GM23338 (cell line): ENCODE data around the gene RABGAP1L. TPM values are rescaled to one million over a fixed set of nuclear protein-coding genes. Genes with fewer than 3 reads are reported as not detected.

ENCODE experiments used
- ATAC-seq: fragments of 200-7000 bp; cut with Tn5 transposase; 3 replicates; pipeline ENCODE4 v1.9.1; 2020
- DNase-seq: peaks from one replicate; pipeline ENCODE4 v3.0.0-alpha.2; 2015; ENCODE audit warnings: low spot score
- H2AFZ ChIP-seq: fragments of 200-600 bp; sonication (generic); 2 replicates; pipeline ENCODE4 v1.8.0; 2016; ENCODE audit warnings: antibody characterized with exemption, mild to moderate bottlenecking, moderate library complexity
- H3F3A ChIP-seq: fragments of 200-600 bp; sonication (generic); replicated peaks from 2 replicates; pipeline ENCODE4 v1.8.0; 2017; ENCODE audit warnings: antibody characterized with exemption, mixed run types, low read depth
- H3K27ac ChIP-seq: fragments of 200-600 bp; sonication (generic); 2 replicates; pipeline ENCODE4 v1.6.1; 2016; ENCODE audit warnings: low read depth
- H3K27me3 ChIP-seq: fragments of 200-600 bp; sonication (generic); 2 replicates; pipeline ENCODE4 v1.8.0; 2016; ENCODE audit warnings: mild to moderate bottlenecking, mixed run types, moderate library complexity; ENCODE audit not compliant: insufficient read depth
- H3K36me3 ChIP-seq: fragments of 200-600 bp; sonication (generic); 2 replicates; pipeline ENCODE4 v1.8.0; 2016; ENCODE audit warnings: mild to moderate bottlenecking; ENCODE audit not compliant: insufficient read depth
- H3K4me1 ChIP-seq: fragments of 200-600 bp; sonication (generic); 2 replicates; pipeline ENCODE4 v1.8.0; 2016; ENCODE audit warnings: mild to moderate bottlenecking, moderate library complexity; ENCODE audit not compliant: insufficient read depth
- H3K4me2 ChIP-seq: fragments of 200-600 bp; sonication (generic); 2 replicates; pipeline ENCODE4 v1.7.1; 2017; ENCODE audit warnings: mixed run types
- H3K4me3 ChIP-seq: fragments of 200-600 bp; sonication (generic); 2 replicates; pipeline ENCODE4 v1.6.1; 2016; ENCODE audit warnings: mixed run types
- H3K79me2 ChIP-seq: fragments of 200-600 bp; sonication (generic); replicated peaks from 2 replicates; pipeline ENCODE4 v1.8.0; 2017; ENCODE audit warnings: mild to moderate bottlenecking; ENCODE audit not compliant: insufficient read depth
- H3K9me2 ChIP-seq: fragments of 200-600 bp; sonication (generic); 2 replicates; pipeline ENCODE4 v1.8.0; 2017; ENCODE audit not compliant: insufficient read depth
- H4K20me1 ChIP-seq: fragments of 200-600 bp; sonication (generic); replicated peaks from 2 replicates; pipeline ENCODE4 v1.8.0; 2017; ENCODE audit warnings: mild to moderate bottlenecking; ENCODE audit not compliant: insufficient read depth
- H3K27ac Mint-ChIP-seq: 2 replicates; pipeline ENCODE4 v1.8.0; 2020; ENCODE audit warnings: inconsistent platforms, mild to moderate bottlenecking, moderate library complexity, mixed read lengths
- H3K27me3 Mint-ChIP-seq: 3 replicates; pipeline ENCODE4 v1.8.0; 2022; ENCODE audit warnings: low read depth, mild to moderate bottlenecking, moderate library complexity, mixed read lengths, inconsistent platforms; ENCODE audit not compliant: insufficient read depth, poor library complexity
- H3K36me3 Mint-ChIP-seq: 3 replicates; pipeline ENCODE4 v1.8.0; 2021; ENCODE audit warnings: low read depth, mild to moderate bottlenecking, inconsistent platforms, moderate library complexity, mixed read lengths
- H3K4me1 Mint-ChIP-seq: 3 replicates; pipeline ENCODE4 v1.8.0; 2020; ENCODE audit warnings: mild to moderate bottlenecking, inconsistent platforms, mixed read lengths
- H3K4me3 Mint-ChIP-seq: 3 replicates; pipeline ENCODE4 v1.8.0; 2021; ENCODE audit warnings: moderate library complexity, mild to moderate bottlenecking, inconsistent platforms, mixed read lengths
- H3K9me3 Mint-ChIP-seq: 3 replicates; pipeline ENCODE4 v1.8.0; 2020; ENCODE audit warnings: moderate library complexity, mild to moderate bottlenecking, inconsistent platforms, mixed read lengths
- CREB1 ChIP-seq: fragments of 250-450 bp; sonication (Bioruptor Pico); IDR thresholded peaks from 2 replicates; pipeline ENCODE4 v1.5.0; 2020; ENCODE audit warnings: low read depth, mild to moderate bottlenecking, moderate library complexity
- CTCF ChIP-seq, 2 experiments: fragments of 200-600 bp in 1 of 2; sonication (generic) in 1 of 2; conservative IDR thresholded peaks; 2 replicates each; pipeline versions ENCODE4 v1.5.1 to v1.6.1; 2016 to 2017; ENCODE audit warnings: antibody characterized with exemption in 2 of 2, low read depth in 2 of 2, mild to moderate bottlenecking in 2 of 2, moderate library complexity in 1 of 2
- ETS1 ChIP-seq: IDR thresholded peaks from 2 replicates; pipeline ENCODE4 v1.6.1; 2016; ENCODE audit warnings: antibody characterized with exemption
- EZH2 ChIP-seq: fragments of 200-600 bp; sonication (generic); IDR thresholded peaks from one replicate; pipeline ENCODE4 v1.8.0; 2017; ENCODE audit warnings: antibody characterized with exemption, mild to moderate bottlenecking, low read depth; ENCODE audit not compliant: unreplicated experiment
- EZH2phosphoT487 ChIP-seq: fragments of 200-600 bp; sonication (generic); IDR thresholded peaks from one replicate; pipeline ENCODE4 v1.8.1; 2018; ENCODE audit warnings: antibody characterized with exemption; ENCODE audit not compliant: unreplicated experiment
- JUNB ChIP-seq: IDR thresholded peaks from one replicate; pipeline ENCODE4 v1.6.1; 2016; ENCODE audit warnings: antibody characterized with exemption; ENCODE audit not compliant: unreplicated experiment
- NANOG ChIP-seq: IDR thresholded peaks from 2 replicates; pipeline ENCODE4 v1.6.1; 2016; ENCODE audit warnings: antibody characterized with exemption, borderline replicate concordance
- POLR2AphosphoS5 ChIP-seq: IDR thresholded peaks from 2 replicates; pipeline ENCODE4 v1.6.1; 2016; ENCODE audit warnings: antibody characterized with exemption, low read depth
- REST ChIP-seq: IDR thresholded peaks from one replicate; pipeline ENCODE4 v1.6.1; 2018; ENCODE audit warnings: antibody characterized with exemption; ENCODE audit not compliant: unreplicated experiment
- STAT1 ChIP-seq: IDR thresholded peaks from one replicate; pipeline ENCODE4 v1.6.1; 2016; ENCODE audit warnings: antibody characterized with exemption; ENCODE audit not compliant: unreplicated experiment
- ZNF114 ChIP-seq: fragments of 250-450 bp; sonication (Bioruptor Pico); IDR thresholded peaks from 2 replicates; pipeline ENCODE4 v1.5.0; 2020; ENCODE audit warnings: mild to moderate bottlenecking, moderate library complexity
- ZNF331 ChIP-seq: fragments of 250-450 bp; sonication (Bioruptor Pico); IDR thresholded peaks from 2 replicates; pipeline ENCODE4 v1.5.0; 2020; ENCODE audit warnings: low read depth, mild to moderate bottlenecking, moderate library complexity
- ZNF462 ChIP-seq: fragments of 250-450 bp; sonication (Bioruptor Pico); IDR thresholded peaks from 2 replicates; pipeline ENCODE4 v1.5.0; 2020; ENCODE audit warnings: mild to moderate bottlenecking, moderate library complexity
- polyA plus RNA-seq: library from polyadenylated mRNA; unstranded; fragments of >200 nt; fragmentation: Nextera tagmentation; extraction: Ambion mirVana; gene quantifications from 2 replicates; pipeline ENCODE4 v1.2.1, GENCODE V29; 2016
- total RNA-seq: library from RNA; depleted of rRNA; stranded (reverse); fragments of >200 nt; shearing (Covaris generic); gene quantifications from 2 replicates; pipeline ENCODE4 v1.2.3, GENCODE V29; 2014

Gene RABGAP1L
- total and polyA plus RNA-seq, 2 experiments from 2014 or later = 83.2 to 136 TPM

GRCh38 chr1:174656409-174657059, 497.2 kb downstream of the RABGAP1L start:
- TF ChIP-seq STAT1 = no peak
- no peak for TF ChIP-seq POLR2AphosphoS5
- TF ChIP-seq CTCF (conservative IDR thresholded peaks at IDR 0.05; ENCODE audit: low read depth in 2 of 2) = no peak
- TF ChIP-seq CREB1 (CRISPR knock-in tag) = no peak
- no peak for TF ChIP-seq ZNF331 (CRISPR knock-in tag)
- no peak for TF ChIP-seq EZH2
- TF ChIP-seq ZNF462 (CRISPR knock-in tag) = no peak
- TF ChIP-seq NANOG = no peak
- no peak for TF ChIP-seq REST
- TF ChIP-seq ETS1 = no peak
- no peak for TF ChIP-seq EZH2phosphoT487
- no peak for TF ChIP-seq JUNB
- TF ChIP-seq ZNF114 (CRISPR knock-in tag) = no peak
- Mint-ChIP-seq H3K27me3 (peaks cover 3% of the 10 kb centered on the region), H3K27ac (no peak overlapping the region), H3K36me3 (peaks cover 5% of the 10 kb centered on the region; the same call in 1 of the 3 replicates), H3K9me3 (0 out of 3 replicates have a peak, but pooled peaks cover 4% of the 10 kb centered on the region), H3K4me3 (no peak overlapping the region), H3K4me1 (peaks cover 8% of the 10 kb centered on the region; the same call in 1 of the 3 replicates)
- H3K27ac ChIP-seq = no peak overlapping the region
- H3K4me3 ChIP-seq = no peak overlapping the region
- no peaks in the 10 kb centered on the region for H3K27me3 ChIP-seq
- H3K79me2 ChIP-seq = no peaks in the 10 kb centered on the region
- H3K36me3 ChIP-seq = no peaks in the 10 kb centered on the region
- H3K4me1 ChIP-seq = no peaks in the 10 kb centered on the region
- H4K20me1 ChIP-seq = no peaks in the 10 kb centered on the region
- DNase-seq (no peak), ATAC-seq (no peak)
- H3K9me2 ChIP-seq = 0 out of 2 replicates have a peak, but pooled peaks cover 4% of the 10 kb centered on the region
- no peak overlapping the region for H3K4me2 ChIP-seq
- H3F3A ChIP-seq = no peaks in the 10 kb centered on the region
- H2AFZ ChIP-seq = no peak overlapping the region
